Measurements from ENCODE around the gene MYLK4.

The MYLK4 gene

GRCh38 chr6:2777249-2777648 lies 26.5 kb upstream of the MYLK4 start:
- TF ChIP-seq, protein P1, sequence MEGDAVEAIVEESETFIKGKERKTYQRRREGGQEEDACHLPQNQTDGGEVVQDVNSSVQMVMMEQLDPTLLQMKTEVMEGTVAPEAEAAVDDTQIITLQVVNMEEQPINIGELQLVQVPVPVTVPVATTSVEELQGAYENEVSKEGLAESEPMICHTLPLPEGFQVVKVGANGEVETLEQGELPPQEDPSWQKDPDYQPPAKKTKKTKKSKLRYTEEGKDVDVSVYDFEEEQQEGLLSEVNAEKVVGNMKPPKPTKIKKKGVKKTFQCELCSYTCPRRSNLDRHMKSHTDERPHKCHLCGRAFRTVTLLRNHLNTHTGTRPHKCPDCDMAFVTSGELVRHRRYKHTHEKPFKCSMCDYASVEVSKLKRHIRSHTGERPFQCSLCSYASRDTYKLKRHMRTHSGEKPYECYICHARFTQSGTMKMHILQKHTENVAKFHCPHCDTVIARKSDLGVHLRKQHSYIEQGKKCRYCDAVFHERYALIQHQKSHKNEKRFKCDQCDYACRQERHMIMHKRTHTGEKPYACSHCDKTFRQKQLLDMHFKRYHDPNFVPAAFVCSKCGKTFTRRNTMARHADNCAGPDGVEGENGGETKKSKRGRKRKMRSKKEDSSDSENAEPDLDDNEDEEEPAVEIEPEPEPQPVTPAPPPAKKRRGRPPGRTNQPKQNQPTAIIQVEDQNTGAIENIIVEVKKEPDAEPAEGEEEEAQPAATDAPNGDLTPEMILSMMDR (IDR thresholded peaks at IDR 0.05; ENCODE audit: low read depth, low read length), result no peak

GRCh38 chr6:2775003-2775402 lies 24.3 kb upstream of the MYLK4 start:
- H3K4me3 ChIP-seq (ENCODE audit: low read depth, low read length), result no peak overlapping the region
- TF ChIP-seq, protein P1 (IDR thresholded peaks at IDR 0.05; ENCODE audit: low read depth, low read length), result no peak

More at GRCh38 chr6:2777249-2777648, 26.5 kb upstream of the MYLK4 start:
- H3K4me3 ChIP-seq (ENCODE audit: low read depth, low read length), result no peak overlapping the region

GRCh38 chr6:2773449-2773848 lies 22.7 kb upstream of the MYLK4 start:
- TF ChIP-seq, protein P1 (IDR thresholded peaks at IDR 0.05; ENCODE audit: low read depth, low read length), result no peak
- H3K4me3 ChIP-seq (ENCODE audit: low read depth, low read length), result no peak overlapping the region

GRCh38 chr6:2772840-2773239 lies 22.1 kb upstream of the MYLK4 start:
- H3K4me3 ChIP-seq (ENCODE audit: low read depth, low read length), result no peak overlapping the region
- TF ChIP-seq, protein P1 (IDR thresholded peaks at IDR 0.05; ENCODE audit: low read depth, low read length), result no peak

DNA sequence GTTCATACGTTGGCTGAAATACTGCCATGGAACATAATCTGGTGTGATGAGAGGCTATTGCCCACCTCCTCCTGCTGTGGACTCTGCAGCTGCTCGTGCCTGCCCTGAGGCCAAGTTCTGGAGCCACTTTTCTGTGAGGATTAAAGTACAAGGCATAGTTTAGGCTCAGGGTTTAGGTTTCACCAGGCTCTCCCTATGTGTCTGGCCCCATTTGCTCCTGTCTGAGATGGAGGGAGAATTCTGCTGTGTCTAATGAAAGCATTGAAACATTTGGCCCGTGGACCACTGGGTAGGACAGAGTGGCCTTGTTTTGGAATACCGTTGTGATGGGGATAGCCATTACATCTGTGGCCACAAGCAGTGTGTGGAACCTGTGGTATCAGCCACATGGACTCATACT lies 20.4 kb upstream of the MYLK4 start:
- TF ChIP-seq, protein P1 (IDR thresholded peaks at IDR 0.05; ENCODE audit: low read depth, low read length), result no peak

GRCh38 chr6:2770171-2770570 lies 19.4 kb upstream of the MYLK4 start:
- H3K4me3 ChIP-seq (ENCODE audit: low read depth, low read length), result no peak overlapping the region
- TF ChIP-seq, protein P1 (IDR thresholded peaks at IDR 0.05; ENCODE audit: low read depth, low read length), result no peak

More for the DNA sequence above, 20.4 kb upstream of the MYLK4 start:
- H3K4me3 ChIP-seq (ENCODE audit: low read depth, low read length), result no peak overlapping the region

GRCh38 chr6:2768696-2769095 lies 18.0 kb upstream of the MYLK4 start:
- TF ChIP-seq, protein P1 (IDR thresholded peaks at IDR 0.05; ENCODE audit: low read depth, low read length), result no peak
- H3K4me3 ChIP-seq (ENCODE audit: low read depth, low read length), result peak overlapping the region; percentile 93

All from WI38 (cell line).